Calu3 (cell line): ENCODE results near the gene NKTR. TPM values are rescaled to one million over a fixed set of nuclear protein-coding genes. Genes with fewer than 3 reads are reported as not detected.

Experiments used
- BruUV-seq: library from RNA; stranded (reverse); fragments of 400-500 nt; replicated peaks from 2 replicates; lab custom pipeline; 2021; lab: Mats Ljungman, UMichigan
- CTCF ChIA-PET: fragments of 300-600 bp; sonication (Branson Sonifier 250); formaldehyde crosslinking; loops from one replicate; lab custom pipeline; 2022; ENCODE audit warnings: antibody characterized with exemption; lab: Charles Lee
- DNase-seq: peaks from one replicate; pipeline ENCODE4 v3.0.0; 2022
- H3K27ac Mint-ChIP-seq: one replicate; pipeline ENCODE4 v1.8.0; 2022; ENCODE audit warnings: mixed read lengths; ENCODE audit not compliant: unreplicated experiment
- H3K27me3 Mint-ChIP-seq: one replicate; pipeline ENCODE4 v1.8.0; 2022; ENCODE audit warnings: mixed read lengths; ENCODE audit not compliant: unreplicated experiment
- H3K36me3 Mint-ChIP-seq: one replicate; pipeline ENCODE4 v1.8.0; 2022; ENCODE audit warnings: mild to moderate bottlenecking, moderate library complexity, mixed read lengths; ENCODE audit not compliant: insufficient read depth, unreplicated experiment
- H3K4me1 Mint-ChIP-seq: one replicate; pipeline ENCODE4 v1.8.0; 2022; ENCODE audit warnings: mild to moderate bottlenecking, low read depth, mixed read lengths; ENCODE audit not compliant: unreplicated experiment
- H3K4me3 Mint-ChIP-seq: one replicate; pipeline ENCODE4 v1.8.0; 2022; ENCODE audit warnings: mild to moderate bottlenecking, low read depth, moderate library complexity, mixed read lengths; ENCODE audit not compliant: unreplicated experiment
- H3K9me3 Mint-ChIP-seq: one replicate; pipeline ENCODE4 v1.8.0; 2022; ENCODE audit warnings: low read depth, mixed read lengths; ENCODE audit not compliant: unreplicated experiment
- CTCF ChIP-seq: fragments of 200-600 bp; IDR thresholded peaks from one replicate; pipeline ENCODE4 v1.8.0; 2022; ENCODE audit warnings: antibody characterized with exemption; ENCODE audit not compliant: unreplicated experiment
- intact Hi-C: fragments of 100-400 bp; cut with micrococcal nuclease; formaldehyde crosslinking; loops from one replicate; pipeline ENCODE4 v1.10.0; 2022; ENCODE audit not compliant: unreplicated experiment
- total RNA-seq: library from RNA; stranded (reverse); gene quantifications from 2 replicates; pipeline ENCODE4 v1.2.3, GENCODE V29; 2022

The NKTR gene
- total RNA-seq, 1 experiment from 2014 or later, result 70.0 TPM

GRCh38 chr3:42649783-42650182 lies 49.3 kb downstream of the NKTR start:
- Mint-ChIP-seq H3K4me3 (no peak overlapping the region), H3K27ac (no peak overlapping the region), H3K27me3 (no peaks in the 10 kb centered on the region), H3K9me3 (no peaks in the 10 kb centered on the region), H3K4me1 (peaks cover 20% of the 10 kb centered on the region), H3K36me3 (peaks cover 23% of the 10 kb centered on the region)
- BruUV-seq, result no TSS peak
- intact Hi-C loops, result no loop called here
- DNase-seq, result no peak
- no peak for TF ChIP-seq CTCF
- CTCF ChIA-PET, result interaction anchor here (0.7 kb wide), 1 partner anchor 283 kb away, joined by 5 read pairs; no protein-coding TSS in a partner anchor

GRCh38 chr3:42651248-42652091 lies 51.0 kb downstream of the NKTR start:
- no peaks in the 10 kb centered on the region for H3K9me3 Mint-ChIP-seq
- intact Hi-C loops, result loop anchor here (2.0 kb wide), 1 partner anchor 93 kb away; no protein-coding TSS in a partner anchor
- TF ChIP-seq CTCF, result no peak
- CTCF ChIA-PET, result interaction anchor here (1.5 to 1.7 kb wide), 2 partner anchors 15 to 93 kb away, joined by 3 to 7 read pairs; no protein-coding TSS in a partner anchor
- no peak overlapping the region for H3K4me3 Mint-ChIP-seq
- no TSS peak for BruUV-seq
- H3K36me3 Mint-ChIP-seq, result peaks cover 16% of the 10 kb centered on the region
- H3K27ac Mint-ChIP-seq, result no peak overlapping the region
- H3K27me3 Mint-ChIP-seq, result no peaks in the 10 kb centered on the region
- DNase-seq, result no peak
- peaks cover 20% of the 10 kb centered on the region for H3K4me1 Mint-ChIP-seq

GRCh38 chr3:42652251-42652610 lies 51.7 kb downstream of the NKTR start:
- no peaks in the 10 kb centered on the region for H3K9me3 Mint-ChIP-seq
- intact Hi-C loops, result loop anchor here (2.0 kb wide), 1 partner anchor 93 kb away; no protein-coding TSS in a partner anchor
- peaks cover 12% of the 10 kb centered on the region for H3K36me3 Mint-ChIP-seq
- peak overlapping the region; percentile 71 for H3K4me3 Mint-ChIP-seq
- no TSS peak for BruUV-seq
- peaks cover 20% of the 10 kb centered on the region for H3K4me1 Mint-ChIP-seq
- CTCF ChIA-PET, result interaction anchor here (1.5 to 1.7 kb wide), 2 partner anchors 14 to 92 kb away, joined by 3 to 7 read pairs; no protein-coding TSS in a partner anchor
- TF ChIP-seq CTCF, result no peak
- H3K27ac Mint-ChIP-seq, result peak overlapping the region; percentile 60
- no peak for DNase-seq
- H3K27me3 Mint-ChIP-seq, result no peaks in the 10 kb centered on the region

- Mint-ChIP-seq H3K9me3 (no peaks in the 10 kb centered on the region), H3K36me3 (peaks cover 15% of the 10 kb centered on the region), H3K27me3 (no peaks in the 10 kb centered on the region), H3K27ac (peak overlapping the region; percentile 60), H3K4me3 (peak overlapping the region; percentile 71), H3K4me1 (peaks cover 20% of the 10 kb centered on the region)
- BruUV-seq, result no TSS peak
- DNase-seq, result peak; percentile 73
- no peak for TF ChIP-seq CTCF
- CTCF ChIA-PET, result interaction anchor here (0.7 to 1.7 kb wide), 3 partner anchors 13 to 1514 kb away, joined by 3 to 7 read pairs (median 3); no protein-coding TSS in a partner anchor
- intact Hi-C loops, result loop anchor here (2.0 kb wide), 1 partner anchor 92 kb away; no protein-coding TSS in a partner anchor
Observed at GRCh38 chr3:42652611-42653302, 52.3 kb downstream of the NKTR start.
